Activated CD8-positive, alpha-beta memory T cell treated with anti-CD3 and anti-CD28 coated beads for 1 hour (primary cell): ENCODE data around the gene ZNF318.

Source experiments
- DNase-seq, 2 donors: peaks; one replicate each; pipeline ENCODE4 v3.0.0-alpha.2; 2020; ENCODE audit warnings: low read depth in 1 of 2; ENCODE audit errors: extremely low read depth in 1 of 2

Gene ZNF318

DNA sequence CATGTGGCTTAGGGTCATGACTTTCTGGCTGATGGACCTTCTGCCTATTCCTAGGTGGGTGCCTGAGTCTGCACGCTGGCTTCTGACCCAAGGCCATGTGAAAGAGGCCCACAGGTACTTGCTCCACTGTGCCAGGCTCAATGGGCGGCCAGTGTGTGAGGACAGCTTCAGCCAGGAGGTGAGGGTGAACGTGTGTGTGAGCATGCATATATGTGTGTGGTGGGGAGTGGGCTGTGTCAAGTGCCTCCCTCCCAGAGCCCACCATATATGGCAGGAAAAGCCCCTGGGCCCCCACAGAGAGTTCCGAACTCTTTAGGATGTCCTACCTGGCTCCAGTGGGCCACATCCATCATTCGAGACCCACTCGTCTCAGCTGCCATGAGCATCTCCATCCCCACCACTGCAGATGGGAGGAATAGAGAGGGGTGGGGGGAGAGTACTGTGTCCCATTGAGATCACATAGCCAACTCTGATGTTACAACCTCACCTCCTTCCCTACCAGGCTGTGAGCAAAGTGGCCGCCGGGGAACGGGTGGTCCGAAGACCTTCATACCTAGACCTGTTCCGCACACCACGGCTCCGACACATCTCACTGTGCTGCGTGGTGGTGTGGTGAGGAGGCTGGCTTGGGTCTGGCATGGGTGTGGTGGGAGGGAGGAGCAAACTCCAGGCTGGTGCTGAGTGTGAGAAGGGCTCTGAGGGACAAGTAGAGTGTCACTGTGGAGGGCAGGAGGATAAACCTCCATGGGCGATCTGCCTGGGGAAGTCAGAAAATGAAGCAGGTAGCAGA, 68.2 kb downstream of the ZNF318 start:
- no peak for DNase-seq

DNA sequence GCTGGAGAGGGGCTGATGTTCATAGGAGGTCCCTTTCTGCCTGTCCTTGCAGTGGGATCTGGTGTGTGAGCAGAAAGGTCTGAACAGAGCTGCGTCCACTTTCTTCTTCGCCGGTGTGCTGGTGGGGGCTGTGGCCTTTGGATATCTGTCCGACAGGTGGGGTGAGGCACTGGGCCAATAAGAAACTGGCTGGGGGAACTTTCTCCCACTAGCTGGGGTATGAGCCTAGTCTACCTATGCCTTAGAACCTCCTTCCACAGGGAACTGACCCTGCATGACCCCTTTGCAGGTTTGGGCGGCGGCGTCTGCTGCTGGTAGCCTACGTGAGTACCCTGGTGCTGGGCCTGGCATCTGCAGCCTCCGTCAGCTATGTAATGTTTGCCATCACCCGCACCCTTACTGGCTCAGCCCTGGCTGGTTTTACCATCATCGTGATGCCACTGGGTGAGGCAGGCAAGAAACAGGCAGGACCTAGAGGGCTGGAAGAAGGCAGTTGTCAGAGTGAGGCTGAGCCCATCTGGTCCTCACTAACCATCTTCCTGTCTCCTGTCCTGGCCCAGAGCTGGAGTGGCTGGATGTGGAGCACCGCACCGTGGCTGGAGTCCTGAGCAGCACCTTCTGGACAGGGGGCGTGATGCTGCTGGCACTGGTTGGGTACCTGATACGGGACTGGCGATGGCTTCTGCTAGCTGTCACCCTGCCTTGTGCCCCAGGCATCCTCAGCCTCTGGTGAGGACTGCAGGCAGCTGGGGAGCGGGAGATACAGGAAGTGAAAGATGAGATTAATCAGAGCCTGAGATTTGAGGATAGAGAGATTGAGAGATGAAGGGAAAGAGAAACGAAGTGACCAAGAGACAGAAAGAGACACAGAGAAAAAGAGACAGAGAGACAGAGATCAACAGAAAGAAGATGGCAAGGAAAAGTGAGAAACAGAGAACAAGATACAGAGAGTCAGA, 69.8 kb downstream of the ZNF318 start:
- no peak for DNase-seq

DNA sequence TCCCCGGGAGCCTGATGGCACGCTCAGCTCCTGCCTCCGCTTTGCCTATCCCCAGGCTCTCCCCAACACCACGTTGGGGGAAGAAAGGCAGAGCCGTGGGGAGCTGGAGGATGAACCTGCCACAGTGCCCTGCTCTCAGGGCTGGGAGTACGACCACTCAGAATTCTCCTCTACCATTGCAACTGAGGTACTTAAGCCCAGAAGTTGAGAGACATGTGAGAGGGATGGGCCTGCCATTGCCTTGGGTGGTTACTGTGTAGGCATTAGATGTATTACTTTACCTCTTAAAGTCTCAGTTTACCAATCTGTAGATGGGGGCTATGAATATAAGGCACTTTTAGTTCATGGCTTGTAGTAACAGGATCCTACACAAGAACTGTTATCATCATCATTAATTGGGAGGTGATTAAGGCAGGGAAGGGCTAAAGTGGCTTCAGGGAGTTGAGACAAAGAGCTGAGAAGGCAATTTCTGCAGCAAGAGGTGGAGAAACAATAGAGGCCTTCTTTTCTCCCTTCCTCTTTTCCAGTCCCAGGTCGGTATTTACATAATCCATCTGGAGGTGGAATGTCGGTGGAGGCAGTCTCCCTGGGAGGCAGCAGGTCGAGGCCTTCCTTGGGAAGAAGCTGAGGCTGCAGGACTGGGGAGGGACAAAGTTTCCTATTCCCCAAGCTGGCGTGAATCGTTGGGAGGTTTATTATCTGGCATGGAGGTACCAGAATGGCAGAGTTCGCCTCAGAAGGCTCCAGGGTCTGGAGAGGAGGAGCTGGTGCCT, 70.7 kb downstream of the ZNF318 start:
- no peak for DNase-seq

DNA sequence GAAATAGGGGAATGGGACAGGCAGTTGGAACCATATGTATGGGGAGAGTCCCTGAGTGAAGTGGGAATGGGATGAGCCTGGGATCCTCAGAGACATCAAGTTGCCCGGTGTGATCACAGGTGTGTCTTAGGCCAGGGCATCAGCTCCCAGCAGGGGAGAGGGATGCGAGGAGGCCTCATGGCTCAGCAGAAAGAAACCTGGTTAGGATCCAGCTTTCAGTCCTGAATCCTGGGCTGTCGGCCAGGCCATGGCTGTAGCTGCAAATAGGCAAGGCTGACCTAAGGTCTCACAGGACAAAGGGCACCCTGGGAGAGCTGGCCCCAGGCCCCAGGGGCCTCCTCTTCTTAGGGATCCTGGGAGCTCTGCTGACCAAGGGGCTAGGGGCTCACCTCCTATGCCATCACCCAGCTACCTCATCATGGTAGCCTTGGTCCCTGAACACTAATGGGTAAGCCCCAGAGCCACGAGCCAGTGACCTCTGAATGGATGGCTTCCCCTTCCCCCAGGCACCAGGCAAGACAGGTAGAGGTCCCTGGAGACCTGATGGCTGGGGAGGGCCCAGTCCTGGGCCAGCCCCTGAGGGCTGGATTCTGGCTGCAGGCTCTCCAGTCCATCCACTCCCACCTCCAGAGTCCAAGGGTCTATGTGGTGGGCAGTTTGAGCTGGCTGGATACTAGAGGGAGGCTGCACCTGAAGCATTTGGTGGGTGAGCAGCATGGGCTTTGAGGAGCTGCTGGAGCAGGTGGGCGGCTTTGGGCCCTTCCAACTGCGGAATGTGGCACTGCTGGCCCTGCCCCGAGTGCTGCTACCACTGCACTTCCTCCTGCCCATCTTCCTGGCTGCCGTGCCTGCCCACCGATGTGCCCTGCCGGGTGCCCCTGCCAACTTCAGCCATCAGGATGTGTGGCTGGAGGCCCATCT, 71.5 kb downstream of the ZNF318 start, which contains the start of gene SLC22A7:
TSS of gene SLC22A7 (plus strand) at position 617 of the 921 bp plus-strand sequence. CDS start at position 716, 99 bp downstream.
- no peak for DNase-seq

DNA sequence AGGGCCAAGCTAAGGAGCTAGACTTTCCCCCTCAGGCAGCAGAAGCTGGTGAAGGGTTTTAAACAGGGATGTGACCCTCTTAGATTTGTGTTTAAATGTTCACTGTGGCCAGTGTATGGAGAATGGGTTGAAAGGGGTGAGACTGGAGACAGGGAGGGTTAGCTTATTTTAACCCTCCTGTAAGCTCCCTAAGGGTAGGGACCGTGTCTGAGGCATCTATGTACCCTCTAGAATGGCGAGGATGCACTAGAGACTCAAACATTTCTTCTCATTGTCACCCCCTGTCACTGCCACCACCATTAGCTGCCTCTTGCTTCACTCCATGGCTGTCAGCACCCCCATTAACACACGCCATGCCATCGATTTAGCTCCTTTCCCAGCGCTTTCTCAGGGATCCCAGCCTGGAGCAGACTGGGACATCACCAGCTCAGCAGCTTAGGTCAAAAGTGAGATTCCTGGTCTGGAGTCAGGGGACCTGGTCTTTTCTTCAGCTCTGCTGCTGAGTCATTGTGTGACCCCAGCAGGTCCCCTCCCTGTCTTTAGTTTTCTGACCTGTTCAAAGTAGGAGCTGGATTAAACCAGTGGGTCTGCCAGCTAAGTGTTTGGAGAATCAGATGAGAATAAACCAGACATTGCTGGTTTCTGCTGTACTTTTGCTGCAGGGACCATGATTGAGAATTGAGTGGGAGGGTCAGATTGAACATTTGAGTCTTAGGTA, 72.5 kb downstream of the ZNF318 start:
- DNase-seq, result no peak

DNA sequence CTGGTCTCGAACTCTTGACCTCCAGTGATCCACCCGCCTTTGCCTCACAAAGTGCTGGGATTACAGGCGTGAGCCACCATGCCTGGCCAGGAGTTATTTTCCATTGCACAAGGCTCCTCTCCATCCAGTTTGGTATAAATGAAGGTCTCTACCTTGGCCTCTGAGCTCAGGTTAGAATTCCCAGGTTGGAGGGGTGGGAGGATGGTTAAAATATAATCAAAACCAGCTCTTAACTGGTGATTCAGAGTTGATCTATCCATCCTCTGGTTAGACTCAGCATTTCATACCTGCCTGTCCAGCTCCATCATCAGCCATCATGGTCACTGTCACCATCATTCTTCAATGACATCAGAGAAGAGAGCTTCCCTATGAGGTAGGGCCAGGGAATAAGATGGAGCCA, 74.0 kb downstream of the ZNF318 start:
- DNase-seq, result no peak

DNA sequence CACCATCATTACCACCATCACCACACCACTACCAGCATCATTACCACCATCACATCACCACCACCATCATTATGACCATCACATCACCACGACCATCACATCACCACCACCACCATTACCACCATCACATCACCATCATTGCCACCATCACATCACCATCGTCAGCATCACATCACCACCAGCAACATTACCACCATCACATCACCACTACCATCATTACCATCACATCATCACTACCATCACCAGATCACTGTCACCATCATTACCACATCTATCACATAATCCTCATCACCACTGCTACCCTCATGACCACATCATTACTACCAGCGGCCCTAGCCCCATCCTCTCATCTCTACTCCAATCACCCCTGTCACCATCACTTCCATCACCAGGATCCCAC, 74.9 kb downstream of the ZNF318 start:
- DNase-seq, result no peak

DNA sequence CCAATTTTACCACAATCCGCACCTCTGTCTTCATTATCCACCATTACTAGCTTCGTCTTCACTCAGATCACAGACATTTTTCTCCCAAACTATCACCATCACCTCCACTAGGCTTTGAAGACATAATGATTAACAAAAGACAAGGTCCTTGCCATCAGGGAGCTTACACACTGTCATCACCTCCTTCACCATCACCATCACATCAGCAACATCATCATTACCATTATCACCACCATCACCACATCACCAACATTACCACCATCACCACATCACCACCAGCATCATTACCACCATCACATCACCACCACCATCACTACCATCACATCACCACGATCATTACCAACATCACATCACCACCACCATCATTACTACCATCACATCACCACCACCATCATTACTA, 75.7 kb downstream of the ZNF318 start:
- DNase-seq, result no peak

DNA sequence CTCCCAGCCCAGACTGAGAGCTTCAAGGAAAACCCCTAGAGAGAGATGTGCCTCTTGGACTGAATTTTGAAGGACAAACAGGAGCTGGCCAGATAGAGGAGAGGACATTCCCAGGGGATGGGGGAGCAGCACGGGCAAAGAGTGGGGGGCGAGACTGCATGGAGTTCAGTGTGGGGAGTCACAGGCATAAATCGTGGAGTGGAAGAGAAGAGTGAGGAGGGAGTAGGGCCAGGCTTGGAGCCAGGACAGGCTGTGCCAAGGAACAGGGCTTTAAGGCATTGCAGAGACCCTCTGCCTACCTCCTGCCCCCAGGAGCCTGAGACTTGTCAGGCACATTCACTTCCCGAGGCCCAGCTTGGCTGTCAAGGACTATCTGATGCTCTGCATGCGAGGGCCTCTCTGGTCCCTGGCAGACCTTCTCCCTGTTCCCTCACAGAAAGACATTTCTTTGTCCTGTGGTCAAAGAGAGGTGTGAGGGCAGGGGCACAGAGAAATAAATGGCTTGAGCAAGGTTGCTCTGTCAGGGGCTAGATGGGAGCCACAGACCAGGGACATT, 76.6 kb downstream of the ZNF318 start:
- DNase-seq, result no peak

DNA sequence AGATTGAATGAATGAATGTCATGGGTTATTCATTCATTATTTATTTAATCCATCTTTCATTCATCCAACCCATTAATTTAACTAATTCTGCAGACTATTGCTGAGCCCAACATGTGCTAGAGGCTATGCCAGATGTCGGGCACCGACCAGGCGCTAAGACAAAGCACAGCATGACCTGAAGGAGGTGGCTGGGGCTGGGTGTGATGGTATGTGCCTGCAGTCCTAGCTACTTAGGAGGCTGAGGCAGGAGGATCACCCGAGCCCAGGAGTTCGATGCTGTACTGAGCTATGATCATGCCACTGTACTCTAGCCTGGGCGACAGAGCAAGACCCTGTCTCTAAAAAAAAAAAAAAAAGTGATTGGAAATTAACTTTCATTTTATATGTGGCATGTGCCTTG, 77.1 kb downstream of the ZNF318 start:
- no peak for DNase-seq

DNA sequence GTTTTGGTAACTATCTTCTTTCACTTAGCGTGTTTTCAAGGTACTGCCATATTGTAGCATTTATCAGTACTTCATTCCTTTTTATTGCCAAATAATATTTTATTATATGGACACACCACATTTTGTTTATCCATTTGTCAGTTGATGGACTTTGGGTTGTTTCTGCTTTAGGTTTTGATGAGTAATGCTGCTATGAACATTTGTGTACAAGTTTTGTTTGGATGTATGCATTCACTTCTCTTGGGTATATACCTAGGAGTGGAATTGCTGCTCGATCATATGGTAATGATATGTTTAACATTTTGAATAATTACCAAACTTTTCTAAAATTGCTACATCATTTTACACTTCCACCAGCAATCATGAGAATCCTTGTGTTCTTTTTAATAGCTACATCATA, 77.7 kb downstream of the ZNF318 start:
- DNase-seq, result no peak

DNA sequence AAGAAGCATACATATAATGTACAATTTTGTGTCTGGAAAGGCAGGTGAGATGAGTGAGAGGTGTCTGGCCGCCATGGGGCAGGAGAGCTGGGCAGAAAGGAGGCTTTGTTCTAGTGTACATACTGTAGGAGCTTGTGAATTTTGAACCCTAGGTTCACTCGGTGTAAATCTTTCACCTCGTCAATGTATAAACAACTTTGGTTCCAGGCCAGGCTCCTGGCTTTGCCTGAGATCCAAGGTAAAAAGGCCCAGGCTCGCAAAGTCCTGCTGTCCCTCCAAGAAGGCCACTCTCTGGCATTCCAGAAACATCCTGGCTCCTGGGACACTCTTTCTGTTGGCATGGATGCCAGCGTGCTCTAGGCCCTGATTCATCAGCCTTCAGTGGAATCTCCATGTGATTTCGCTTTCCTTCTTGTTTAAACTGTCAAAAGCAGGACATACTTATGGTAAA, 78.5 kb downstream of the ZNF318 start:
- no peak for DNase-seq

DNA sequence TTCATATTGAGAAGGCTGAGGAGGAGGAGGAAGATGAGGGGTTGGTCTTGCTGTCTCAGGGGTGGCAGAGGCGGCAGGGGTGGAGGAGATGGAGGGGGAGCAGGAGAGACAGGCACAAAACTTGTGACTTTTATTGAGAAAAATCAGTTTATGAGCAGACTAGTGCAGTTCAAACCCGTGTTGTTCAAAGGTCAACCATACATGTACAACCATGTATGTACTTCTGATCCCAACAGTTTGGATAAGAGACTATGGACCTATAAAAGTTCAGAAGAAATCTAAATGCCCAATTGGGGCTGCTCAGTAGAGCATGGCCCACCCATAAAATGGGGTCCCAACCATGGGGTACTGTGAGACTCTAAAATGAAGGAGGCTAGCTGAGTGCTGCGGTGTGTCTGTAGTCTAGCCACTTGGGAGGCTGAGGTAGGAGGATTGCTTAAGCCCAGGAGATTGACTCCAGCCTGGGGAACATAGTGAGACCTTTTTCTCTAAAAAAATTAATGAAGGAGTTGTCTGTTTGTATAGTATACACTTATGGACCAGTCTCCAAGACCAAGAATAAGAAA, 79.0 kb downstream of the ZNF318 start:
- DNase-seq, result no peak

DNA sequence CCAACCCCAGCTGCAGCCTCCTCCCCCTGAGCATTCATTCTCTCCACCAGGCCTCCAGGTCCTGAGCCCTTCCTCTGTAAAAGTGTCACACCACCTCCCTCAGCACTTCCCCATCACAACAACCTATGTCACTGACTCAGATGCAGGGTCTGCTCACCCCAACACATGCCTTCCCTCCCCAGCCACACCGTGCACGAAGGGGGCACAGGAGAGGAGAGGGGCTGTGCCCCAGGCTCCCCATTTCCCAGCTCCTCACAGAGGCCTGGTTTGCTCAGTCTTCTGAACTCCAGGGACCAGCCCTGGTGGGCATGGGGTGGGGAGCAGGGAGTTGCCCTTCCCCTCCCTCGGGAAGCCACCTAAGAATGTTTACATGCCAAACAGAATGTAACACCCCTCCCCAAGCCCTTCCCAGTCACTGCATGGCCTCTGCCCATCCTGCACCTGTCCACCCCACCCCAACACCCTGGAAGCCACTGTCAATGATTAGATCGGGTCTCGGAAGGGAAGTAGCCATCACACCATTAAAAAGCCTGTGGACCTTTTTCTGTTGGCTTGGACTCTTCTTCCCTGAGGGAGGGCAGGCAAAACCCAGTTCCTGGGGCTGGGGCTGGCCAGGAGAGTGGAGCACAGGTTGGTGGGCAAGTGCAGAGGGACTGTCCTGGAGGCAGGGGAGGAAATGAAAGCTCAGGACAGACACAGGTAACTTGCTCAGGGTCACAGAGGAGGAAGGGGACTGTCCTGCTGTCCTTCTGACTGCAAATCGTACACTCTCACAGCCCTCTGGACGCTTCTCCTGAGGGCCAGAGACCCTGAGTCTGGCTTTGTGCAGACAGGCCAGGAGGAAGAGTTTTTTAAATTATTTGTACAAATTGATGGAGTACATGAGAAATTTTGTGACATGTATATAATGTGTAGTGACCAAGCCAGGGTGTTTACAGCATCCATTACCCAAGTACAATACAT, 81.4 kb downstream of the ZNF318 start:
- DNase-seq, result no peak

DNA sequence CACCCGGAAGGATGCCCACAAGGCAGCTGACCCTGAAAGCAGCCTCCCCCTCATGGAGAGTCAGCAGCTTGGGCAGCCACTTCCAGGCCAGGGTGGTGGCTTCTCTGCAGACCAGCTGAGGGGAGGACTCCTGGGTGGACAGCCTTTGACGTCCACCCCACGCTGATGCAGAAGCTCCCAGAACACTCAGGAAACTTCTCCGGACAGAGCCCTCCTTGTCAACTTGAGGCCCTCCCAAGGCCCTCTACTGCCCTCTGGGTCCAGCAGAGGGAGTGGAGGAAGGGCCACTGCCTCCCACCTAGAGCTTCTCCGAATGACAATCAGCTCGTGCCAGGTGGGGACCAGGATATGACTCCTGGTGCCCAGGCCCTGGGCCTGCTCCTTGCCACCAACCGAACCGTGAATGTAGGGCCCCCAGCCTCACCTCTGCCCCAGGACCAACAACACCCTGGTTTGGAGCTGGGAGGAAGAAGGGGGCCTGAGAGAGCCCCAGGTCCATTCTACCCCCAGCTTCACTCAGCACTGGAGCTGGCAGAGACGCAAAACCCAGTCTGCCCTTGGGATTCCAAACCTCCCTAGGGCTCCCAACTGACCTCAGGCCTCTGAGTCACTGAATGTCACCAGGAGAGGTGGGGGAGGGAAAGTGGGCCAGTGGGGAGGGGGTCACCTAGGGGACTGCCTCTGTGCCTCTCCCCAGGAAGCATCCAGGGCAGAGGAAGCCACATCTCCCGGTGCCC, 82.3 kb downstream of the ZNF318 start:
- no peak for DNase-seq

DNA sequence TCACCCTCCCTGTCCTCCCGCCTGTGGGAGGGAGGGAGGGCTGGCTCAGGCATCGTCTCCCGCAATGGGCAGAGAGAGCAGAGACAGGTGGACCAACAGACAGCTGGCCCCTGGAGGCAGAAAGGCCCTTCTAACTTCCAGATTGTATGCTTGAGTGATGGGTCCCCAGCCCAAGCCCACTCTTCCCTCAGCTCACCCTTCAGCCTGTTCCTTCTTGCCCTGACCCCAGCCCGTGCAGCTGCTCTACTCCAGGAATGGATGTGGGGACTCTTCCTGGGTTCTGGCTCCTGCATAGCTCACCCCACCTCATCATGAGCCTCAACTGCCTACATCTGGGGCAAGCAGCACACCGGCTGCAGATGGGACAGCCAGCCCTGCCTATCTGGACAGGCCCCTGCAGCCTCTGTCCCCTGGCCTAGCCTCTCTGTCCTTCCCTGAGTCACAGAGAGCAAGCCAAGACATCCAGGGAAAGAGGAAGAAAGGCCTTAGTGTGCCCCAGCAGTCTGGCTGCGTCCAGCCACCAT, 82.9 kb downstream of the ZNF318 start:
- no peak for DNase-seq
